Stomach (tissue), 4 donors: Measurements from ENCODE around the gene PEX11B.

Experiments used
- CTCF ChIP-seq, 7 experiments: fragments of 450-650 bp in 4 of 7; fragments of 200-600 bp in 3 of 7; sonication (generic) in 3 of 7; IDR thresholded peaks; one replicate each; pipeline ENCODE4 v1.5.1; 2016 to 2019; ENCODE audit warnings: antibody characterized with exemption in 7 of 7, control low read depth in 2 of 7, mild to moderate bottlenecking in 1 of 7
- EP300 ChIP-seq: sonication (generic); formaldehyde crosslinking; IDR thresholded peaks from one replicate; pipeline ENCODE4 v1.6.1; 2017; ENCODE audit warnings: antibody characterized with exemption
- POLR2A ChIP-seq, 4 donors: fragments of 450-650 bp; IDR thresholded peaks; one replicate each; pipeline ENCODE4 v1.6.1; 2016; ENCODE audit warnings: antibody characterized with exemption in 4 of 4, control low read depth in 2 of 4, mild to moderate bottlenecking in 1 of 4, moderate library complexity in 1 of 4
- POLR2AphosphoS5 ChIP-seq, 3 donors: sonication (generic); formaldehyde crosslinking; IDR thresholded peaks; one replicate each; pipeline ENCODE4 v1.6.1; 2016; ENCODE audit warnings: antibody characterized with exemption in 3 of 3

DNA sequence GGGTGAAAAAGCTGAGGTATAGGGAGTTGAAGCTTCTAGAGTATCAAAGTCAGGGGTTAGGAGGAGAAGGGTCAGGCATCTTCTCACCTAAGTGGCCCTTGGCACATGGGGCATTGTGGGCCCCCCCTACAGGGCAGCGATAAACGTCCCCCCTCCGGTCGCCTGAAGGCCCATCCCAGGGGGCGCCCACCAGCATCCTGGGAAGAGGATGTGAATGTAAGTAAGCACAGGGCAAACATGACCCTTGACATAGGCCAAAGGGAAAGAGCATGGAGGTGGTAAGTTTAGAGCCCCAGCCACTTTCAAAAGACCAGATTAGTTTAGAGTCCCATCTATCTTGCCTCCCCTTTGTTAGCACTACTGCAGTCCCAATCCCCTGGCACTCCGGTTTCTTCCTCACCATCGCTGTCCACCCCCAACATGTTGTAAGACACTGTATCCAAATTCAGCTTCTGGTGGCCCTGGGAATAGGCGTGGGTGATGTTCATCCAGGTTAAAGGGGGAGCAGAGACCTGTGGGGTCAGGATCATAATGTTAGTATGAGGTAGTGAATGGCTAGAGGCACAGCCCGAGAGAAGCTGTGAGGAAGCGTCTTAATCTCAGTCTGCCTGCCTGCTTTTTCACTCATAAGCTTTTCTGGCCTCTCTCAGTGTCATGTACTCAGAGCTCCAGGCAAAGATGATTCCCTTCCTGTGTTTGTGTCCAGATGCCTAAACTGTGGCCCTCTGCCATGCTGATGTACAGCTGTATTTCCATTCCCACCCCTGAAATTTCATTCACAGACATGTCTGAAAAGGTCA is 11.4 kb downstream of the PEX11B start:
- TF ChIP-seq CTCF (IDR thresholded peaks at IDR 0.05) (no peak), EP300 (no peak), POLR2A (IDR thresholded peaks at IDR 0.05) (no peak), POLR2AphosphoS5 (IDR thresholded peaks at IDR 0.05) (no peak)
